HCT116 (cell line): Measurements from ENCODE around the gene GJB4. TPM values are rescaled to one million over a fixed set of nuclear protein-coding genes. Genes with fewer than 3 reads are reported as not detected.

Experiments
- ATAC-seq: fragments of 200-7000 bp; cut with Tn5 transposase; 2 replicates; pipeline ENCODE4 v1.9.1; 2020; ENCODE audit warnings: mild to moderate bottlenecking, moderate library complexity
- BruUV-seq: library from RNA; stranded (reverse); fragments of 400-500 nt; replicated peaks from 2 replicates; lab custom pipeline; 2021; lab: Mats Ljungman, UMichigan
- CTCF ChIA-PET: fragments of 300-600 bp; sonication (Branson Sonifier 250); formaldehyde crosslinking; loops from one replicate; lab custom pipeline; 2021; ENCODE audit warnings: antibody characterized with exemption; lab: Charles Lee
- POLR2A ChIA-PET: fragments of 300-600, 350-600 bp; sonication (Branson Sonifier 250); formaldehyde crosslinking; loops from one replicate; lab custom pipeline; 2021; ENCODE audit warnings: antibody characterized with exemption; lab: Charles Lee
- RAD21 ChIA-PET, 2 experiments: fragments of 300-600 bp; sonication (Branson Sonifier 250); formaldehyde crosslinking; loops; one replicate each; lab custom pipeline; 2023; ENCODE audit warnings: low total read pairs in 2 of 2; ENCODE audit not compliant: uncharacterized antibody in 2 of 2, unreplicated experiment in 2 of 2, low non-redundant PET in 1 of 2; lab: Charles Lee
- DNase-seq: peaks from one replicate; pipeline ENCODE4 v3.0.0-alpha.2; 2010; ENCODE audit warnings: low read depth, low spot score
- H2AFZ ChIP-seq: fragments of 200-600 bp; shearing (Covaris generic), sonication (generic); 2 replicates; pipeline ENCODE4 v1.6.1; 2017; ENCODE audit warnings: low read depth, mixed run types, mixed read lengths, antibody characterized with exemption, low read length; ENCODE audit not compliant: poor library complexity, severe bottlenecking
- H3K27ac ChIP-seq: 2 replicates; pipeline ENCODE4 v1.5.1; 2012; ENCODE audit warnings: low read depth, low read length
- H3K27me3 ChIP-seq: fragments of 200-600 bp; sonication (generic); 2 replicates; pipeline ENCODE4 v1.6.1; 2016; ENCODE audit warnings: mixed run types, low read length, mixed read lengths; ENCODE audit not compliant: insufficient read depth
- H3K36me3 ChIP-seq, 2 experiments: fragments of 200-500 bp in 1 of 2; fragments of 200-600 bp in 1 of 2; sonication (Bioruptor generic) in 1 of 2; sonication (generic) in 1 of 2; 2 replicates each; pipeline versions ENCODE4 v1.5.1 to v1.6.1; 2014 to 2016; ENCODE audit warnings: low read length in 2 of 2, inconsistent platforms in 1 of 2, mixed read lengths in 1 of 2, mixed run types in 1 of 2; ENCODE audit not compliant: insufficient read depth in 2 of 2, control insufficient read depth in 1 of 2
- H3K4me1 ChIP-seq, 2 experiments: fragments of 200-600 bp in 1 of 2; sonication (generic) in 1 of 2; 2 replicates each; pipeline versions ENCODE4 v1.5.1 to v1.6.1; 2012 to 2017; ENCODE audit warnings: low read length in 2 of 2, inconsistent platforms in 1 of 2, mild to moderate bottlenecking in 1 of 2, mixed read lengths in 1 of 2, mixed run types in 1 of 2, moderate library complexity in 1 of 2; ENCODE audit not compliant: insufficient read depth in 2 of 2, control insufficient read depth in 1 of 2
- H3K4me2 ChIP-seq: fragments of 200-600 bp; sonication (generic); 2 replicates; pipeline ENCODE4 v1.6.1; 2017; ENCODE audit warnings: mixed run types, low read length, mixed read lengths
- H3K4me3 ChIP-seq, 2 experiments: fragments of 200-600 bp in 1 of 2; sonication (generic) in 1 of 2; replicated peaks in 1 of 2; 2 replicates each; pipeline ENCODE4 v1.5.1; 2011 to 2016; ENCODE audit warnings: low read length in 2 of 2, control low read depth in 1 of 2, low read depth in 1 of 2, mild to moderate bottlenecking in 1 of 2, mixed read lengths in 1 of 2, mixed run types in 1 of 2
- H3K79me2 ChIP-seq: fragments of 200-600 bp; sonication (generic); 2 replicates; pipeline ENCODE4 v1.6.1; 2017; ENCODE audit warnings: mild to moderate bottlenecking, mixed run types, low read length, moderate library complexity, mixed read lengths; ENCODE audit not compliant: insufficient read depth
- H3K9ac ChIP-seq: fragments of 200-600 bp; sonication (generic); 2 replicates; pipeline ENCODE4 v1.6.1; 2016; ENCODE audit warnings: low read length, mixed read lengths
- H3K9me2 ChIP-seq: fragments of 200-600 bp; sonication (generic), shearing (Covaris generic); 2 replicates; pipeline ENCODE4 v1.6.1; 2017; ENCODE audit warnings: mixed run types, mild to moderate bottlenecking, moderate library complexity; ENCODE audit not compliant: insufficient read depth
- H3K9me3 ChIP-seq, 2 experiments: fragments of 200-500 bp in 1 of 2; fragments of 200-600 bp in 1 of 2; sonication (Bioruptor generic) in 1 of 2; sonication (generic) in 1 of 2; 2 replicates each; pipeline ENCODE4 v1.6.1; 2014 to 2017; ENCODE audit warnings: low read length in 2 of 2, mixed read lengths in 2 of 2, inconsistent platforms in 1 of 2, low read depth in 1 of 2, mild to moderate bottlenecking in 1 of 2, mixed run types in 1 of 2, moderate library complexity in 1 of 2; ENCODE audit not compliant: control insufficient read depth in 1 of 2, insufficient read depth in 1 of 2
- H4K20me1 ChIP-seq: fragments of 200-600 bp; sonication (generic), shearing (Covaris generic); 2 replicates; pipeline ENCODE4 v1.6.1; 2017; ENCODE audit warnings: mixed run types, mild to moderate bottlenecking, moderate library complexity; ENCODE audit not compliant: insufficient read depth
- ATF3 ChIP-seq: IDR thresholded peaks from 2 replicates; pipeline ENCODE4 v1.6.1; 2012
- CBX3 ChIP-seq: IDR thresholded peaks from 2 replicates; pipeline ENCODE4 v1.6.1; 2012; ENCODE audit warnings: low read depth
- CEBPB ChIP-seq: IDR thresholded peaks from 2 replicates; pipeline ENCODE4 v1.6.1; 2012; ENCODE audit warnings: low read depth
- EGR1 ChIP-seq: IDR thresholded peaks from 2 replicates; pipeline ENCODE4 v1.6.1; 2012; ENCODE audit warnings: low read depth
- ELF1 ChIP-seq: IDR thresholded peaks from 2 replicates; pipeline ENCODE4 v1.6.1; 2012; ENCODE audit warnings: low read depth, borderline replicate concordance
- EZH2phosphoT487 ChIP-seq: fragments of 200-600 bp; IDR thresholded peaks from 2 replicates; pipeline ENCODE4 v1.6.1; 2018; ENCODE audit warnings: antibody characterized with exemption, borderline replicate concordance
- POLR2A ChIP-seq: IDR thresholded peaks from 2 replicates; pipeline ENCODE4 v1.7.0; 2011; ENCODE audit warnings: borderline replicate concordance; ENCODE audit not compliant: insufficient read depth, insufficient read length; ENCODE audit errors: extremely low read depth
- RAD21 ChIP-seq: IDR thresholded peaks from 2 replicates; pipeline ENCODE4 v1.6.1; 2012; ENCODE audit warnings: low read depth, mild to moderate bottlenecking
- SIN3A ChIP-seq: IDR thresholded peaks from 2 replicates; pipeline ENCODE4 v1.6.1; 2012; ENCODE audit warnings: low read depth
- SRF ChIP-seq: IDR thresholded peaks from 2 replicates; pipeline ENCODE4 v1.6.1; 2012; ENCODE audit warnings: low read depth
- ZBTB33 ChIP-seq: IDR thresholded peaks from 2 replicates; pipeline ENCODE4 v1.6.1; 2011; ENCODE audit warnings: mild to moderate bottlenecking, low read length, moderate library complexity; ENCODE audit not compliant: insufficient replicate concordance; ENCODE audit errors: extremely low read depth
- ZFX ChIP-seq: fragments of 450-650 bp; IDR thresholded peaks from 2 replicates; pipeline ENCODE4 v1.6.1; 2017
- ZNF274 ChIP-seq: fragments of 200-500 bp; sonication (Bioruptor generic); IDR thresholded peaks from 2 replicates; pipeline ENCODE4 v1.6.1; 2014; ENCODE audit warnings: mild to moderate bottlenecking, low read depth, low read length, inconsistent platforms
- intact Hi-C: fragments of 100-400 bp; cut with micrococcal nuclease; formaldehyde crosslinking; loops from 2 replicates; pipeline ENCODE4 v1.10.0; 2022
- total RNA-seq: library from RNA; stranded (reverse); gene quantifications from one replicate; pipeline ENCODE4 v1.2.1, GENCODE V29; 2021; ENCODE audit not compliant: unreplicated experiment

The GJB4 gene
- total RNA-seq, 1 experiment from 2014 or later, result 2.0 TPM

GRCh38 chr1:34794790-34795180 is 35.2 kb downstream of the GJB4 start:
- H3K36me3 ChIP-seq, result no peaks in the 10 kb centered on the region
- DNase-seq (no peak), ATAC-seq (no peak)
- H3K4me3 ChIP-seq, result no peak overlapping the region
- RAD21 ChIA-PET, result no interaction called here
- POLR2A ChIA-PET, result no interaction called here
- no peaks in the 10 kb centered on the region for H3K9me2 ChIP-seq
- H3K9me3 ChIP-seq, result no peaks in the 10 kb centered on the region
- CTCF ChIA-PET, result no interaction called here
- H3K79me2 ChIP-seq, result no peaks in the 10 kb centered on the region
- no peak overlapping the region for H3K4me2 ChIP-seq
- H4K20me1 ChIP-seq, result no peaks in the 10 kb centered on the region
- no peak overlapping the region for H3K27ac ChIP-seq
- intact Hi-C loops, result no loop called here
- no peak overlapping the region for H2AFZ ChIP-seq
- H3K27me3 ChIP-seq, result peaks cover 3% of the 10 kb centered on the region; the same call in 1 of the 2 replicates
- H3K4me1 ChIP-seq, result no peaks in the 10 kb centered on the region
- H3K9ac ChIP-seq, result no peak overlapping the region
- no peak for TF ChIP-seq CBX3
- TF ChIP-seq ATF3, result no peak
- no peak for TF ChIP-seq EZH2phosphoT487
- no peak for TF ChIP-seq RAD21
- no peak for TF ChIP-seq ZBTB33
- BruUV-seq, result no TSS peak

DNA sequence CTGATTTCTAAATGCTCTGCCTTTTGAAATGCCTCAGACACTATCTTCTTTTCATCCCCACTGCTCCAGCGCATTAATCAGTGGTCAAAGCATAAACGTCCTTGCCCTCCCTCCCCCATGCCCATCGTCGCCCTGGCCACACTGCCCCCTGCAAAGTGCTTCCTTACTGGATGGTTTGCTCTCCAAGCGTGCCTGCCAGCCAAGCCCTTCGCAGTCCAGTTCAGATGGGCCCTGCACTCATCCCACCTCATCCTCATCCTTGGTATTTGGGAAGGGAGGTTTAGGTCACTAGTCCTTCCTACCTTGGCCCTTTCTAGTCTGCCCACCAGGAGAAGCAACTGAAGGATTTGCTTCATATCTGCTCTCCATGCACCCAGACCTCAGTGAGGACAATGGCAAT is 36.4 kb downstream of the GJB4 start:
- CTCF ChIA-PET, result no interaction called here

More for the DNA sequence above, 36.4 kb downstream of the GJB4 start:
- Histone ChIP-seq H3K36me3 (no peaks in the 10 kb centered on the region), H3K79me2 (no peaks in the 10 kb centered on the region), H3K27me3 (peaks cover 3% of the 10 kb centered on the region; the same call in 1 of the 2 replicates), H3K4me3 (no peak overlapping the region), H2AFZ (no peak overlapping the region), H3K9ac (no peak overlapping the region), H3K9me2 (no peaks in the 10 kb centered on the region), H3K27ac (no peak overlapping the region), H3K4me2 (no peak overlapping the region), H4K20me1 (no peaks in the 10 kb centered on the region)
- RAD21 ChIA-PET, result no interaction called here
- intact Hi-C loops, result no loop called here
- POLR2A ChIA-PET, result no interaction called here
- DNase-seq, result no peak
- no TSS peak for BruUV-seq
- TF ChIP-seq ZFX (no peak), ZNF274 (no peak), ZBTB33 (no peak), POLR2A (no peak), CEBPB (no peak), SRF (no peak), EGR1 (no peak), ELF1 (no peak), CBX3 (no peak), SIN3A (no peak)
- TF ChIP-seq, all 23 proteins: peak for 0
- Histone ChIP-seq H3K9me3 (no peaks in the 10 kb centered on the region), H3K4me1 (no peaks in the 10 kb centered on the region)
- ATAC-seq, result no peak
